Measurements from ENCODE around the gene YAP1. TPM values are rescaled to one million over a fixed set of nuclear protein-coding genes. Genes with fewer than 3 reads are reported as not detected.

Gene YAP1
- total RNA-seq, 1 donor from 2014 or later, result 0.10 TPM

DNA sequence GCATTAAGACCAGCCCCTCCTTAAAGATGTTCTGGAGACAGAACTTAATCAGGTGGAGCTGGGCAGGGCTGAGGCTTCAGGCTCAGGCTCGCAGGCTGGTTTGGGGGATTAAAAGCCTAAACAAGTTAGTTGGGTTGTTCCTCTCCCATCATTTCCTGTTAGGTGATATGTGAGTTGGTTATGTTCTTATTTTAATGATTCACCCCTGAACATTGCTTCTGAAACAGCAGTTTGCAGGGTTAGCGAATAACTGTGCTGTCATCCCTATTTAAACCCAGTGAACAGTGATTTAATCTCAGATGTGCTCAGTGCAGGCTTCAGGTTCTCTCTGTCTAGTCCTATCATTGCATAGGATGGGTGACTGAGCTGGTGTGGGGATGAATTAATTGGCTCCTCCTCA lies 159.7 kb downstream of the YAP1 start:
- intact Hi-C loops (cut with micrococcal nuclease), result loop anchor here (5.0 kb wide), 1 partner anchor 158 kb away; the partner anchor contains the start of gene YAP1

DNA sequence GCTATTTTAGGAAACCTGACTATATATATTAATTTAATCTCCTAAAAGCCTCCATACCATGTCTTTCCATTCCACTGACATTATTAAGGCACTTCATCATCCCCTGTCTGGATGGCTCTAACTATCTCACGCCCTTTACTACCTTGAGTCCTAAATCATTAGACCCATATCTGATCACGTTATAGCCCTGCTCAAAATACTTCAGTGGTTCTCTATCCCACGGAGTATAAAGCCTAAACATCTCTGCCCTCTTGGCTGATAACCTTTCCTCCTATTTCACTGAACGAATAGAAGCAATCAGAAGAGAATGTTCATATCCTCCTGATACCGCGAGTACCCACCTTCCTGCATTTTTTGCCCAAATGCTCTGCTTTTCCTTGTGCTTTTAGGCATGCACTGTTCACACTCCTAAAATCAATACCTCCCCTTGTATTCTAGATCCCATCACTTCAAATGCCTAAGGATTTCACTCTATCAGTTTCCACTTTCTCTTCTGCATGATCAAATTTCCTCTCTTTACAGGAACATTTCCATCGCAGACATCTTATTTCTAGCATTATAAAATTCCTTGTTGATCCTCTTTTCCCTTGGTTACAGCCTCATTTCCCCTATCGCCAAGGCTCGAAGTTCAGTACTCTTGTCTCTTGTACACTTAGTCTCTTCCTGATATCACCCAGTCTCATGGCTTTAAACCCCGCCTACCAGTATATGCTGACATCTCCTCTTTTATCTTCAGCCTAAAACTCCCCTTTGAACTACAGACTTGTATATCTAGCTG lies 162.0 kb downstream of the YAP1 start:
- intact Hi-C loops (cut with micrococcal nuclease), result no loop called here

DNA sequence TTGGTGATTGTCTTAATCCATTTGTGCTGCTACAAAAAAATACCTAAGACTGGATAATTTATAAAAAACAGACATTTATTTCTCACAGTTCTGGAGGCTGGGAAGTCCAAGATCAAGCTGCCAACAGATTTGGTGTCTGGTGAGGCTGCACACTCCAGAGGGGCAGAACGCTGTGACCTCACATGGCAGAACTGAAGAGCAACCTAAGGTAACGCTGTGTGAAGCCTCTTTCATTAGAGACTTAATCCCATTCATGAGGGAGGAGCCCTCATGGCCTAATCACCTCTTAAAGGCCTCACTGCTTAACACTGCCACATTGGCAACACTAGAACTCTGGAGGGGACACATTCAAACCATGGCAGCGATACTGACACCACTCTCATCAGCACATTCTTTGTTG lies 164.4 kb downstream of the YAP1 start:
- intact Hi-C loops (cut with micrococcal nuclease), result no loop called here

DNA sequence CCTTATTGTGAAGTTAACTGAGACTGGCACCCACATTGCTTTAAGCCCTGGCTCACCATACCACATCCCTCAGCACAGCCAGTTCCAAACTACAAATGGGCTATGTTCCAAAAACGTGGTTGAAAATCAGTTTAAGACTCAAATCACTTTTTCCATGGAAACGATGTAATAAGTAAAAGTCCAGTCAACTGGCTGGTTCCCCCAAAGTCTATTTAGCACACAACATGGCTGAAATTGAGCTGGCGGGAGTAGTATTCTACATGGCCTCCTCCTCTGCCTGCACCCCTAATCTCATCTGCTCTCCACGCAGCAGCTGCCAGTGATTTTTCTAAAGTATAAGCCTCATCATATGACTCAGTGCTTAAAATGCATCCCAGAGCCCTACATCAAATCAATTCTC lies 166.1 kb downstream of the YAP1 start:
- intact Hi-C loops (cut with micrococcal nuclease), result no loop called here

DNA sequence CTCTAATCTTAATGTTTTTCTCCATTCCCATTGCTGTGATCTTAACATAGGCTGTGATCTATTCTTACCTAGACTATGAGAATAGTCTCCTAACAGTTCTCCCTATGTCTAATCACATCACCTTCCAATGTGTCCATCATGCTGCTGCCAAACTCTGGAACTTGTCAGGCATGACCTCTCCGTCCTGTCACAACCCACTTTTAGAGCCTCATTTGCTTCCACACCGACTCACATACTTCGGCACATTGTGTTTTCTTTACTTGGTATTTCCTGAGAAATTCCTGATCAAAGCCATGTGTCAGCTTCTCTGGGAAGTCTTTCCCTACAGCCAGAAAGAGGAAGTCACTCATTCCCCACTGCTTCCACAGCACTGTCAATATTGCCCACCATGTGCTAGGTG lies 166.5 kb downstream of the YAP1 start:
- intact Hi-C loops (cut with micrococcal nuclease), result no loop called here

DNA sequence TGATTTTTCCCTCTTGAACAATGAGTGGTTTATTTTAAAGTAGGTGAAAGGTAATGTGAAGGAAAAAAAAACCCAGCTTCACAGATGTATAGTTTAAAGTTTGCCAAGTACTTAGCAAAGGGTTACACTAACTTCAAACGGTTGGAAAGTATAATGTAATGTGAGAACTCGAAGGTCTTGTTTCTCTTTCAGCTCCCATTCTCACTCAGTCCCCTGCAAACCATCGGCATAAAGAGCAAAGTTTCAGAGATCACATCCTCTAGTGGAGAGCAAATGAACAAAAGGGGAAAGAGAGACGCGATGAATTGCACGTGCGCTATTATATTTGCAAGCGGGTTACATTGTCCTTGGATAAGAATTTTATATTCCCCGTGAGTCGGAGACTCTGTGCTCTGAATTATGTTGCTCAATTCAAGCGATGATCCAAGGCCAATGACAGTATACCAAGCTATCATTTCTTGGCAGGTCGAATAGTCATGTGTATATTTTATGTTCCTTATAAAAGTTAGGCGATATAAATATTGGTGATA lies 169.5 kb downstream of the YAP1 start:
- intact Hi-C loops (cut with micrococcal nuclease), result no loop called here

DNA sequence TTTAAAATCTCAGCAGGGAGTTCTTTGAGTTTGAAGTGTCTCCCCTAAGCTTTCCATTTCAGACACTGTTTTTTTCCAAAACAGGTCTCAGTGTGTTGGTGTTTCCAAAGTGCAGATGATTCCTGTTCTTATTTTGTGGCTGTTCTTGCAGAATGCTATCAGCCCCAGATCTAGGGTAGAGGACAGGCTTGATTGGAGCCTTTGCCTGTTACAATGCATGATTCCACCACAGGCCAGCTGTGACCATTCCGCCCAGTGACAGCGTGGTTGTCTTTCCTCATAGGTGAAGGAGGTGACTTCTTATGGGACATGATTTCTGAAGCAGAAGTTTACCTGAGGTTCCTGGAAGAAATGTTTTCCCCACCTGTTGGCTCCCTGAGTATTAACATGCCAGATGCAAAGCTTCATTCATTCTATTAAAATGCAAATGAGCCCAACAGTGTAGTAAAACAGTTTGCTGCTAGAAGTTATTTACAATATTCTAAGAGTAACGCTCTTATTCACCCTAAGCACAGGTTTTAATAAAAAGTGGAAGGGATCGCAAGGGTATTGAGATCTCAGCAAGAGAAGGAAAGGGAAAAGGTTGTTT lies 170.1 kb downstream of the YAP1 start:
- intact Hi-C loops (cut with micrococcal nuclease), result no loop called here

Other genes starting within 250 kb of the YAP1 start
- 0.27 and 0.37 TPM in 2 replicates for gene CEP126, start 195.4 kb upstream of the YAP1 start, total RNA-seq
- not detected in 2 replicates for gene ANGPTL5, start 193.9 kb upstream of the YAP1 start, total RNA-seq
- gene CFAP300, start 63.0 kb upstream of the YAP1 start, total RNA-seq, result not detected in 2 replicates
- gene BIRC3, start 207.0 kb downstream of the YAP1 start, total RNA-seq, result 205 and 208 TPM in 2 replicates
- gene BIRC2, start 236.8 kb downstream of the YAP1 start, total RNA-seq, result 35.0 and 36.9 TPM in 2 replicates